Heart left ventricle (tissue), 16 donors: ENCODE data around the gene RSAD2. TPM values are rescaled to one million over a fixed set of nuclear protein-coding genes. Genes with fewer than 3 reads are reported as not detected.

Source experiments
- ATAC-seq, 4 donors: fragments of 200-7000 bp; cut with Tn5 transposase; one replicate each; pipeline ENCODE4 v1.9.1; 2020 to 2022; ENCODE audit warnings: moderate library complexity in 4 of 4, mild to moderate bottlenecking in 3 of 4, moderate number of reproducible peaks in 1 of 4
- DNase-seq, 5 donors: peaks; one replicate each; pipeline ENCODE4 v3.0.0-alpha.2; 2020
- H3K27ac ChIP-seq, 12 donors: fragments of 200-600 bp; sonication (generic) in 4 of 12; one replicate each; pipeline versions ENCODE4 v1.5.0 to v1.8.0; 2016 to 2022; ENCODE audit warnings: mild to moderate bottlenecking in 2 of 12
- H3K27me3 ChIP-seq, 9 donors: fragments of 200-600 bp; sonication (generic) in 2 of 9; one replicate each; pipeline versions ENCODE4 v1.5.1 to v1.8.0; 2016 to 2022; ENCODE audit warnings: mild to moderate bottlenecking in 3 of 9
- H3K36me3 ChIP-seq, 9 donors: fragments of 200-600 bp; sonication (generic) in 2 of 9; one replicate each; pipeline versions ENCODE4 v1.5.0 to v1.8.0; 2018 to 2022; ENCODE audit warnings: mild to moderate bottlenecking in 2 of 9
- H3K4me1 ChIP-seq, 12 donors: fragments of 200-600 bp; sonication (generic) in 4 of 12; one replicate each; pipeline versions ENCODE4 v1.5.0 to v1.8.0; 2016 to 2022; ENCODE audit warnings: mild to moderate bottlenecking in 3 of 12
- H3K4me3 ChIP-seq, 12 donors: fragments of 200-600 bp; sonication (generic) in 4 of 12; one replicate each; pipeline versions ENCODE4 v1.5.0 to v1.8.0; 2017 to 2022; ENCODE audit warnings: mild to moderate bottlenecking in 9 of 12, moderate library complexity in 4 of 12
- H3K9me3 ChIP-seq, 12 donors: fragments of 200-600 bp; sonication (generic) in 4 of 12; one replicate each; pipeline versions ENCODE4 v1.5.0 to v1.8.0; 2016 to 2022; ENCODE audit warnings: mild to moderate bottlenecking in 1 of 12
- POLR2A ChIP-seq, 2 donors: fragments of 450-650 bp; IDR thresholded peaks; one replicate each; pipeline ENCODE4 v1.6.1; 2017; ENCODE audit warnings: antibody characterized with exemption in 2 of 2, mild to moderate bottlenecking in 2 of 2, moderate library complexity in 2 of 2
- WGBS, 4 donors: extraction: QIAGEN DNeasy Blood & Tissue Kit in 2 of 4; methylation state at CpG; one replicate each; pipeline versions ENCODE4 v1.1.5 to v1.1.7; 2013 to 2018; 5-methylcytosine and 5-hydroxymethylcytosine counted together
- intact Hi-C, 10 donors: fragments of 100-400 bp; cut with DNase I; formaldehyde crosslinking; loops; one replicate each; pipeline versions ENCODE4 v1.11.1 to v1.14.2; 2022
- polyA plus RNA-seq, 2 donors: library from polyadenylated mRNA; stranded (reverse); fragments of 200-250 nt; gene quantifications; one replicate each; pipeline ENCODE4 v1.2.3, GENCODE V29; 2013
- total RNA-seq, 9 donors: library from RNA; depleted of rRNA in 2 of 9; stranded (reverse); fragments of >200 nt in 2 of 9; fragmentation: NEBNext Ultra II Directional in 3 of 9; extraction: Animal tissue kit (Norgen Biotek cat#: 25700) in 3 of 9; gene quantifications; one replicate each; pipeline versions ENCODE4 v1.1.0 to v1.2.4, GENCODE V29; 2016 to 2023
- TF ChIP-seq, protein P1 (sequence below), 12 donors: fragments of 200-600 bp; sonication (generic) in 4 of 12; IDR thresholded peaks; one replicate each; pipeline versions ENCODE4 v1.5.0 to v1.8.0; 2018 to 2022; ENCODE audit warnings: antibody characterized with exemption in 12 of 12, mild to moderate bottlenecking in 5 of 12
- donor health status: ischemic (EF 13 %, LVEDD 7.1; RV severe dilation, severe dysfunction).
- donor health status: healthy with polysubstance abuse.
- donor health status: DM: no; HTN: yes; CAD: no.
- donor health status: DM: no; HTN: no; CAD: no.
- donor health status: ischemic (EF 25% LVEDD 6.9; RV normal size, moderate dysfunction).
- donor health status: ischemic (EF 25% LVEDD 5.7; RV mildly dilated, moderate dysfunction).
- donor health status: healthy.
- donor health status: DM: yes; HTN: yes; CAD: no.
- donor health status: ischemic (EF 35%, LVEDD 5.7; RV mildly dilated, moderate dysfunction).
- donor health status: nonischemic (EF 11% LVEDD 7.7; RV severe dilation, severe dysfunction).
- donor health status: DM: yes; HTN: yes; CAD: no.
- donor health status: PGD.
- donor health status: ischemic (EF 29% LVEDD 5.4; RV normal size, mild dysfunction).
- donor health status: nonischemic (EF 23%, LVEDD 6.1; RV moderate dilation, normal function).

The RSAD2 gene
- total and polyA plus RNA-seq, 11 donors = 1.2 to 18.0 (median 4.7) TPM

GRCh38 chr2:6885968-6886367 is 8.4 kb downstream of the RSAD2 start:
- TF ChIP-seq, protein P1, sequence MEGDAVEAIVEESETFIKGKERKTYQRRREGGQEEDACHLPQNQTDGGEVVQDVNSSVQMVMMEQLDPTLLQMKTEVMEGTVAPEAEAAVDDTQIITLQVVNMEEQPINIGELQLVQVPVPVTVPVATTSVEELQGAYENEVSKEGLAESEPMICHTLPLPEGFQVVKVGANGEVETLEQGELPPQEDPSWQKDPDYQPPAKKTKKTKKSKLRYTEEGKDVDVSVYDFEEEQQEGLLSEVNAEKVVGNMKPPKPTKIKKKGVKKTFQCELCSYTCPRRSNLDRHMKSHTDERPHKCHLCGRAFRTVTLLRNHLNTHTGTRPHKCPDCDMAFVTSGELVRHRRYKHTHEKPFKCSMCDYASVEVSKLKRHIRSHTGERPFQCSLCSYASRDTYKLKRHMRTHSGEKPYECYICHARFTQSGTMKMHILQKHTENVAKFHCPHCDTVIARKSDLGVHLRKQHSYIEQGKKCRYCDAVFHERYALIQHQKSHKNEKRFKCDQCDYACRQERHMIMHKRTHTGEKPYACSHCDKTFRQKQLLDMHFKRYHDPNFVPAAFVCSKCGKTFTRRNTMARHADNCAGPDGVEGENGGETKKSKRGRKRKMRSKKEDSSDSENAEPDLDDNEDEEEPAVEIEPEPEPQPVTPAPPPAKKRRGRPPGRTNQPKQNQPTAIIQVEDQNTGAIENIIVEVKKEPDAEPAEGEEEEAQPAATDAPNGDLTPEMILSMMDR (IDR thresholded peaks at IDR 0.05) = no peak
- no peak for TF ChIP-seq POLR2A (IDR thresholded peaks at IDR 0.05)
- ATAC-seq (no peak), DNase-seq (no peak)
- Histone ChIP-seq H3K36me3 (peaks cover 0 to 56% (median 6%) of the 10 kb centered on the region in 9 donors), H3K27ac (no peak overlapping the region), H3K4me3 (no peak overlapping the region), H3K4me1 (peaks cover 0 to 34% (median 14%) of the 10 kb centered on the region in 12 donors), H3K9me3 (no peaks in the 10 kb centered on the region), H3K27me3 (no peaks in the 10 kb centered on the region)
- intact Hi-C loops = no loop called here
- 84 to 88% (median 86%) methylated on average over 3 of the region's 3 CpGs for WGBS, 4 donors

DNA sequence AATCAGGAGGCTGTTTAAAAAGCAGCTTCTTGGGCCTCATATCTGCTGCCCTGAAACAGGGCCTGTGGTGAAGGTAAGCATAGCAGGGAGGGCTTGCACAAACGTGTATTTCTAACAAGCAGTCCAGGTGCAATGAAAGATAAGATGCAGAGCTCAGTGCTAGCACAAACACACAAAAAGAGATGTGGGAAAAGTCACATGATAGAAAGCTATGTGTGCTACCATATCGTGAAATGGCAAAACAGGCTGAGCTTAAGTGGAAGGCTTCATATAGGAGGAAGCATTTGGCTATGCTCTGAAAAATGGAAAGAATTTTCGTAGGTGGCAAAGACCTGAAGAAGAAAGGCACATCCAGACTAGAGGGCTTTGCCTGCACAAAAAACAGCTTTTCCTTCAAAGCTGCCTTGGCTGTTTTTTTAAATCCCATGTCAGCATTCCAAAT is 10.2 kb downstream of the RSAD2 start:
- no peaks in the 10 kb centered on the region for H3K27me3 ChIP-seq
- peaks cover 0 to 74% (median 6%) of the 10 kb centered on the region in 9 donors for H3K36me3 ChIP-seq
- H3K4me3 ChIP-seq = no peak overlapping the region
- intact Hi-C loops = no loop called here
- H3K4me1 ChIP-seq = peaks cover 0 to 18% (median 10%) of the 10 kb centered on the region in 12 donors
- ATAC-seq = no peak
- TF ChIP-seq, protein P1 (IDR thresholded peaks at IDR 0.05) = no peak
- TF ChIP-seq POLR2A (IDR thresholded peaks at IDR 0.05) = no peak
- H3K27ac ChIP-seq = no peak overlapping the region
- no peaks in the 10 kb centered on the region for H3K9me3 ChIP-seq
- 77 to 90% (median 80%) methylated on average over 3 of the region's 3 CpGs for WGBS, 4 donors
- no peak for DNase-seq

- WGBS, 4 donors = 86 to 97% (median 92%) methylated on average over 4 of the region's 4 CpGs
- TF ChIP-seq POLR2A (IDR thresholded peaks at IDR 0.05) = no peak
- TF ChIP-seq, protein P1 (IDR thresholded peaks at IDR 0.05) = no peak
- intact Hi-C loops = no loop called here
- no peaks in the 10 kb centered on the region for H3K9me3 ChIP-seq
- no peaks in the 10 kb centered on the region for H3K27me3 ChIP-seq
- H3K27ac ChIP-seq = no peak overlapping the region
- no peak for ATAC-seq
- H3K4me3 ChIP-seq = no peak overlapping the region
- DNase-seq = no peak
- peaks cover 0 to 8% (median 3%) of the 10 kb centered on the region in 12 donors for H3K4me1 ChIP-seq
- H3K36me3 ChIP-seq = peaks cover 0 to 83% (median 8%) of the 10 kb centered on the region in 9 donors
Observed at GRCh38 chr2:6888724-6889123, 11.1 kb downstream of the RSAD2 start.

GRCh38 chr2:6893876-6894482 is 16.4 kb downstream of the RSAD2 start:
- WGBS, 4 donors = 48 to 66% (median 65%) methylated on average over 2 of the region's 2 CpGs
- no peak overlapping the region for H3K27ac ChIP-seq
- ATAC-seq = no peak
- intact Hi-C loops = no loop called here
- no peaks in the 10 kb centered on the region for H3K27me3 ChIP-seq
- H3K4me3 ChIP-seq = no peak overlapping the region
- H3K36me3 ChIP-seq = peaks cover 0 to 78% (median 12%) of the 10 kb centered on the region in 9 donors
- DNase-seq = no peak
- peaks cover 0 to 4% (median 0%) of the 10 kb centered on the region in 12 donors for H3K4me1 ChIP-seq
- TF ChIP-seq, protein P1 (IDR thresholded peaks at IDR 0.05) = no peak
- no peak for TF ChIP-seq POLR2A (IDR thresholded peaks at IDR 0.05)
- no peaks in the 10 kb centered on the region for H3K9me3 ChIP-seq
